ENCODE measurements around the gene NUDC. TPM values are rescaled to one million over a fixed set of nuclear protein-coding genes. Genes with fewer than 3 reads are reported as not detected.
A peak's percentile ranks its signal among the peaks of the same experiment; 100 is the strongest.

NUDC gene
- total RNA-seq, 4 donors from 2014 or later, result 34.1 to 65.2 (median 46.5) TPM

GRCh38 chr1:26913389-26913753 lies 8.2 kb upstream of the NUDC start:
- TF ChIP-seq EP300 (IDR thresholded peaks at IDR 0.05) (no peak), POLR2AphosphoS5 (IDR thresholded peaks at IDR 0.05) (no peak), POLR2A (IDR thresholded peaks at IDR 0.05) (no peak), CTCF (IDR thresholded peaks at IDR 0.05) (no peak)
- Histone ChIP-seq H3K27me3 (no peaks in the 10 kb centered on the region), H3K9me3 (no peaks in the 10 kb centered on the region), H3K27ac (no peak overlapping the region), H3K36me3 (no peaks in the 10 kb centered on the region), H3K4me1 (no peaks in the 10 kb centered on the region), H3K4me3 (no peak overlapping the region)
- WGBS, result 100% methylated on average over 1 of the region's 5 CpGs
- no peak for DNase-seq (ENCODE audit: low spot score in 2 of 2)

GRCh38 chr1:26913754-26914619 lies 7.6 kb upstream of the NUDC start, which contains the start of gene NR0B2:
Gene NR0B2, minus strand, starts transcription at chr1:26913975. Its CDS starts 35 bp downstream, at chr1:26913940.
- H3K4me1 ChIP-seq, result no peaks in the 10 kb centered on the region
- H3K27ac ChIP-seq, result no peak within 1 kb of the TSS
- no peaks in the 10 kb centered on the region for H3K36me3 ChIP-seq
- H3K9me3 ChIP-seq, result no peaks in the 10 kb centered on the region
- no peak for TF ChIP-seq POLR2AphosphoS5 (IDR thresholded peaks at IDR 0.05)
- TF ChIP-seq CTCF (IDR thresholded peaks at IDR 0.05), result no peak
- TF ChIP-seq EP300 (IDR thresholded peaks at IDR 0.05), result no peak
- TF ChIP-seq POLR2A (IDR thresholded peaks at IDR 0.05), result no peak
- H3K4me3 ChIP-seq, result no peak within 1 kb of the TSS
- H3K27me3 ChIP-seq, result no peaks in the 10 kb centered on the region
- 95% methylated on average over 11 of the region's 16 CpGs for WGBS
- no peak for DNase-seq (ENCODE audit: low spot score in 2 of 2)

DNA sequence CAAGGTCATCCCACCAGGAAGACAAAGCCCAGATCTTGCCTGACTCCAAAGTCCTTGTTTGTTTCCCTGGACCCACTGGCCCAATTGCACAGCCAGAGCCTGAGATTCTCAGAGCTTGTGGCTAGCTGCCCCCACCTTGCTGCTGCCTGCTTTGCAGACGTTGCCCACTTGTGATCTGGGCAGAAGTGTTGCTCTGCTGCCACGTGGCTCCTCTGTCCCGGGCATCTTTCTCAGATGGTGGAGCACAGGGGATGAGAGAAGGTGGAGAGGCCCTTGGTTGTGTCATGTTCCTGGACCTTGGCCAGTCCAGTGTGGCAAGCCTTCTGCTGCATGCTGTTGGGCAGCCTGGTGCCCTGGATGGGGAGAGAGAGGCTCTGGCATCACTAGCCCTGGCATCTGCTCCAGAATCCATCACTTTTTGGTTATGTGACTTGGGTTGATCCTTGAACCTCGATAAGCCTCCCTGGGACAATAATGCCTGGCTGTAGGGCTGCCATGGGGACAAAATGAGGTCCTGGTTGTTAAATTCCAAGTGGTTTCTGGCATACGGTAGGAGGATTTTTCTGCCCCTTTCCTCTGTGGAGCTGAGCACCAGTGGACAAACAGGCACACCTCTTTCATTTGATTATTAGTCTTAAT lies 6.2 kb upstream of the NUDC start:
- H3K4me3 ChIP-seq, result no peak overlapping the region
- TF ChIP-seq POLR2A (IDR thresholded peaks at IDR 0.05) (no peak), CTCF (IDR thresholded peaks at IDR 0.05) (no peak), EP300 (IDR thresholded peaks at IDR 0.05) (no peak), POLR2AphosphoS5 (IDR thresholded peaks at IDR 0.05) (no peak)
- 69% methylated on average over 5 of the region's 5 CpGs for WGBS
- H3K36me3 ChIP-seq, result no peaks in the 10 kb centered on the region
- H3K9me3 ChIP-seq, result no peaks in the 10 kb centered on the region
- no peak for DNase-seq (ENCODE audit: low spot score in 2 of 2)
- H3K27ac ChIP-seq, result no peak overlapping the region
- H3K27me3 ChIP-seq, result no peaks in the 10 kb centered on the region
- no peaks in the 10 kb centered on the region for H3K4me1 ChIP-seq

- Histone ChIP-seq H3K9me3 (no peaks in the 10 kb centered on the region), H3K27me3 (no peaks in the 10 kb centered on the region), H3K4me1 (peaks cover 25% of the 10 kb centered on the region), H3K36me3 (peaks cover 24% of the 10 kb centered on the region), H3K4me3 (peak overlapping the region; percentile 96), H3K27ac (peak overlapping the region; percentile 90)
- WGBS, result 10% methylated on average over 5 of the region's 7 CpGs
- DNase-seq (ENCODE audit: low spot score in 2 of 2), result no peak
- TF ChIP-seq POLR2AphosphoS5 (IDR thresholded peaks at IDR 0.05), result no peak
- TF ChIP-seq POLR2A (IDR thresholded peaks at IDR 0.05), result no peak
- TF ChIP-seq EP300 (IDR thresholded peaks at IDR 0.05), result no peak
- no peak for TF ChIP-seq CTCF (IDR thresholded peaks at IDR 0.05)
Measured at GRCh38 chr1:26921126-26921539, 410 bp upstream of the NUDC start.

- Histone ChIP-seq H3K27ac (no peak overlapping the region), H3K27me3 (no peaks in the 10 kb centered on the region), H3K4me3 (peak overlapping the region; percentile 96), H3K4me1 (peaks cover 25% of the 10 kb centered on the region), H3K9me3 (no peaks in the 10 kb centered on the region), H3K36me3 (peaks cover 37% of the 10 kb centered on the region)
- no peak for DNase-seq (ENCODE audit: low spot score in 2 of 2)
- WGBS, result 25% methylated on average over 6 of the region's 6 CpGs
- TF ChIP-seq POLR2A (IDR thresholded peaks at IDR 0.05) (no peak), CTCF (IDR thresholded peaks at IDR 0.05) (no peak), POLR2AphosphoS5 (IDR thresholded peaks at IDR 0.05) (no peak), EP300 (IDR thresholded peaks at IDR 0.05) (no peak)
Measured at GRCh38 chr1:26922431-26922729, 837 bp downstream of the NUDC start.

Measured in suprapubic skin (tissue), 4 donors.